Measurements from ENCODE around the gene KCNB1.
A peak's percentile ranks its signal among the peaks of the same experiment; 100 is the strongest.

KCNB1 gene
- total RNA-seq, result 0 reads per million in 2 experiments

GRCh38 chr20:49482621-49483017 lies at the start of gene KCNB1:
Gene KCNB1, minus strand, starts transcription at chr20:49482668. Its CDS starts 188 bp downstream, at chr20:49482480.
- peak; percentile 9 for DNase-seq (ENCODE audit: low read depth)

DNA sequence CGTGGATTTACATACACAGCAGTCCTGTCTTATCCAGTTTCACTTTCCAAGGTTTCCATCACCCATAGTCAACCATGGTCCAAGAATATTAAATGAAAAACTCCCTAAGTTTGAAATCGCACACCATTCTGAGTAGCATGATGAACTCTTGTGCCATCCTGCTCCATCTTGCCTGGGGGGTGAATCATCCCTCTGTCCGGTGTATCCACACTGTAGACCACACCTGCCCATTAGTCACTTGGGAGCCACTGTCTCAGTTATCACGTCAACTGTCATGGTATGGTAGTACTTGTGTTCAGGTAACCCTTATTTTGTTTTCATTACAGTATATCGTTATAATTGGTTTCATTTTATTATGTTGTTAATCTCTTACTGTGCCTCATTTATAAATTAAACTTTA lies 47.0 kb upstream of the KCNB1 start:
- no peak for DNase-seq (ENCODE audit: low read depth)

GRCh38 chr20:49526568-49526967 lies 44.1 kb upstream of the KCNB1 start:
- no peak for DNase-seq (ENCODE audit: low read depth)

- no peak for DNase-seq (ENCODE audit: low read depth)
These were observed 43.6 kb upstream of the KCNB1 start for GRCh38 chr20:49526056-49526455.

- no peak for DNase-seq (ENCODE audit: low read depth)
These were observed 41.4 kb upstream of the KCNB1 start for GRCh38 chr20:49523767-49524360.

DNA sequence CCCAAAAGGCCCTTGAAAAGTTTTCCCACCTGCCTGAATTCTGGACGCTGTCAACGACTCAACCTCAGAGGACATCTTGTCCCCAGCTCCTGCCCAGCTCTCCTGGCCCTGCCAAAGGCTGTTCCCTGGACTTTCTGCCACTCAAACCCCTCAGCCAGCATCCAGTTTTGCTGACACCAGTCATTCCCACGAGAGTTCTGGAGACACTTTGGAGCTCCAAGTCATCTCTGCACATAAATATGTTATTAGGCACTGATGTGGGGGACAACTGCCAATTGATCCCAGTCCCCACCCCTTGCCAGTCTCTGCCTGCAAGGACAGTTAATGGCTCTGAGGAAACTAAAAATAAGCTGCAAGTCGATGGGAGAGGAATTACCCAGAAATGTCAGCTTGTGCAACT lies 38.9 kb upstream of the KCNB1 start:
- no peak for DNase-seq (ENCODE audit: low read depth)

DNA sequence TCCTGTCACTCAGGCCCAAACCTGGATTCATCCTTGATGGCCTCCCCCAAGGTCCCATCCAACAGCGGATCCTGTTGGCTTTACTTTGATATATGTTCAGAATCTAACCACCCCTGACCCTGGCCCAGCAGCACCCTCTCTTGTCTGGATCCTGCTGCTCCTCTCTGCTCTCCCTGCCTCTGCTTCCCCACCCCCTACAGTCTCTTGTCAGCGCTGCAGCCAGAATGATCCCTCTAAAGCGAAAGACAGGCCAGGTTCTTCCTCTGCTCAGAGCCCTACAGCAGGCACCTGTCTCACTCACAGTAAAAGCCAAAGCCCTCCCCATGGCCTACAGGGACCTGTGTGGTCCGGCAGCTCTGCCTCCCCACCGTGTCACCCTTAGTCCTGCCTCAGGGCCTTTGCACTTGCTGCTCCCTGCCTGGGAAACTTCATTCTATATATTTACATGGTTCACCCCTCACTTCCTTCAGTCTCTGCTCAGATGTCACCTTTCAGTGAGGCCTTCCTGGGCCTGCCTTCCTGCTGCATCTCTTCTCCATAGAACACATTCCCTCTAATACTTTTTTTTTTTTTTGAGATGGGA lies 37.4 kb upstream of the KCNB1 start:
- DNase-seq (ENCODE audit: low read depth), result no peak

- no peak for DNase-seq (ENCODE audit: low read depth)
These were observed 36.8 kb upstream of the KCNB1 start for GRCh38 chr20:49519212-49519712.

DNA sequence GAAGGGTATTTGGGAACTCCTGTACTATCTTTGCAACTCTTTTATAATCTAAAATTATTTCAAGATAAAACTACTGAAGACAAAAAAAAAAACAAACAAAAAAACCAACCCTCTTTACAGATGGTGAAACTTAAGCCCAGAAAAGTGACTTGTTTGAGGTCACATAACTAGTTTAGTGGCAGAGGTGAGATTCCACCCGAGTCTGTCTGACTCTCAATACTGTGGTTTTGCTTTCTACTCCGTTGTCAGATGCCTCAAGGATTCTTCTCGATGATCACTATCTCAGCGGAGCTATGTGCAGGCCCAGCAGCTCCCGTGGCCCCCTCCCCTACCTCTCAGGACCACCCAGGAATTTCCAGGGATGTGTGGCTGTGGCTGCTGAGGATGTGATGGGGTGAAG lies 36.1 kb upstream of the KCNB1 start:
- no peak for DNase-seq (ENCODE audit: low read depth)

DNA sequence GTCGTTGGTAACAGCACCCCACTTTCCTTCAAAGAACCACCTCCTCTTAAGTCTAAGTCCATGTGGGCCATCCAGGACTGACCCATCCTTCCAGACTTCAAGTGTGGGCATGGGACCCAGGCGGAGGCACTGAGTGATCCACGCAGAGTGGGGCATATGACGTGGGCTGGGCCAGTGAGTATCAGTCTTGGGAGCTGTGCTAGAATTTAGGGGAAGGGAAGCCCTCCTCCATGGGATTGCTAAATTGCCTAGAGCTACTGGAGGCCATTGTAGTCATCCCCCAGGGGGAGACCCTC lies 35.3 kb upstream of the KCNB1 start:
- DNase-seq (ENCODE audit: low read depth), result no peak

- DNase-seq (ENCODE audit: low read depth), result no peak
These were observed 34.7 kb upstream of the KCNB1 start for GRCh38 chr20:49516916-49517804.

GRCh38 chr20:49515586-49515985 lies 33.1 kb upstream of the KCNB1 start:
- no peak for DNase-seq (ENCODE audit: low read depth)

- DNase-seq (ENCODE audit: low read depth), result no peak
These were observed 31.0 kb upstream of the KCNB1 start for GRCh38 chr20:49513517-49513916.

GRCh38 chr20:49513009-49513408 lies 30.5 kb upstream of the KCNB1 start:
- no peak for DNase-seq (ENCODE audit: low read depth)

GRCh38 chr20:49511788-49512525 lies 29.5 kb upstream of the KCNB1 start:
- DNase-seq (ENCODE audit: low read depth), result no peak

- DNase-seq (ENCODE audit: low read depth), result no peak
These were observed 28.2 kb upstream of the KCNB1 start for GRCh38 chr20:49510562-49511122.

GRCh38 chr20:49508435-49509199 lies 26.1 kb upstream of the KCNB1 start:
- no peak for DNase-seq (ENCODE audit: low read depth)

DNA sequence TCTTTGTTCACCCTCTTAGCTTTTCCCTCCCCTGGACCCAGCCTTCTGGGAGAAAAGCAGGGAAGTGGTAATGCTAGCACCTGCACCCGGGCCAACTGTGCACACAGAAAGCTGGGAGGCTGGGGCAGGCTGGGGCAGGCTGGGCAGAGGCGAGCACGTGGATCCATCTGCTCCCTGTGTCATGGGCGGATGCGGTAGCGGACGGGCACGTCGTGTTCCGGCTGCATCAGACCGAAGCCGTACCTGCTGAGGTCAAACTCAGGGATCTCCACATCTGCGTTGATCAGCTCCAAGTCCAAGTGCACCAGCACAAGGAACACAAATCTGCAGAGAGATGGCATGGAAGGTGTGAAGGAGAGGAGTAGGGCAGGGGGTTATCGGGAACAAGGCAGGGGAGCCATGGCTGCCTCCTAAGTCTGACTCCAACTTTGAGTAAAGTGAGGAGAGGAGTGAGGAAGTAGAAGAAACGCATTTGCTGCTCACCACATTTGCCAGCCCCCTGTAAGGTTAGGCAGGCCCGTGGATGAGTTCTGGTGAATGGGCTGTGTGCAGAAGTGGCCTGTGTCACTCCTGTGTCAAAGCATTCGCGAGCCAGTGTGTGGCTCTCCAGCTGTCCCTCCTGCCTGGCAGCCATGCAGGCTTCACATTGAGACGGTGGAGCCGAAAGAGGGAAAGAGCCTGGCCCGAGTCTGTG lies 25.4 kb upstream of the KCNB1 start:
- no peak for DNase-seq (ENCODE audit: low read depth)

- no peak for DNase-seq (ENCODE audit: low read depth)
These were observed 23.1 kb upstream of the KCNB1 start for GRCh38 chr20:49505518-49505917.

GRCh38 chr20:49503176-49503575 lies 20.7 kb upstream of the KCNB1 start:
- DNase-seq (ENCODE audit: low read depth), result no peak

- DNase-seq (ENCODE audit: low read depth), result no peak
These were observed 19.4 kb upstream of the KCNB1 start for GRCh38 chr20:49501917-49502316.

Measured in T follicular helper cell (primary cell).